HG03571 (cell line): ENCODE results near the gene ZW10.
"Not testable (repeated sequence)": the region's sequence is repeated elsewhere in the genome, so short reads cannot be mapped to it uniquely, and the experiment has no call there.

Experiments used
- ATAC-seq: cut with Tn5 transposase; IDR thresholded peaks from one replicate; pipeline ENCODE4 v1.9.1; 2021; ENCODE audit not compliant: unreplicated experiment

The ZW10 gene

DNA sequence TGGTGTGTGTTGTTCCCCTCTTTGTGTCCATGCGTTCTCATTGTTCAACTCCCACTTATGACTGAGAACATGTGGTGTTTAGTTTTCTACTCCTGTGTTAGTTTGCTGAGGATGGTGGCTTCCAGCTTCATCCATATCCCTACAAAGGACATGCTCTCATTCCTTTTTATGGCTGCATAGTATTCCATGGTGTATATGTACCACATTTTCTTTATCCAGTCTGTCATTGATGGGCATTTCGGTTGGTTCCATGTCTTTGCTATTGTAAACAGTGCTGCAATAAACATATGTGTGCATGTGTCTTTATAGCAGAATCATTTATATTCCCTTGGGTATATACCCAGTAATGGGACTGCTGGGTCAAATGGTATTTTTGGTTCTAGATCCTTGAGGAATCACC lies 10.5 kb downstream of the ZW10 start:
- ATAC-seq, result not testable (repeated sequence)

DNA sequence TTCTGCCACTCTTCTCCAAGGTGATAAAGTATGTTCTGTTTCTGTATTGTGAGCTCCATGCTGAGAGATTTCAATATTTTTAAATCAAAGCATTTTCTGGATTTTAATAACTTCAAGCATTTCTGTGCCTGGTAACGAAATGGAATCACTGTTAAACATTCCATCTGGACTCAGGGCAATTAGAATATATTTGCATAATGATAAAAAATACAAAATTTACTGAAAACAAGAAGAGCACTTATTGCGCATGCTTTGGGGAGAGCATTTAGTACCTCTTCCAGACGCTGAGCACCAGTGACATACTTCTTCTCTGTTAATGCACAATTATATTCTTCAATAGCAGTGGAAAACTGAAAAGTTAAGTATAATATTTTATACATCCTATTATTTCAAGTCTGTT lies 13.3 kb downstream of the ZW10 start:
- no peak for ATAC-seq

DNA sequence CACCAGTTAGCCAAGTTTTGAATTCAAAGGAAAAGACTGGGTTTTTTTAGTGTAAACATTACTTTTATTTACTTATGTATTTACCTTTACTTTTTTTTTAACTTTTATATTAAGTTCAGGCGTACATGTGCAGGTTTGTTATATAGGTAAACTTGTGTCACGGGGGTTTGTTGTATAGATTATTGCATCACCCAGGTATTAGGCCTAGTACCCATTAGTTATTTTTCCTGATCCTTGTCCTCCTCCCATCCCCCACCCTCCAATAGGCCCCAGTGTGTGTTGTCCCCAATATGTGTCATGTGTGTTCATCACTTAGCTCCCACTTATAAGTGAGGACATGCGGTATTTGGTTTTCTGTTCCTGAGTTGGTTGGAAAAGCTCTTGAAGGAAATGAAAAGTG lies 20.6 kb downstream of the ZW10 start:
- ATAC-seq, result no peak

DNA sequence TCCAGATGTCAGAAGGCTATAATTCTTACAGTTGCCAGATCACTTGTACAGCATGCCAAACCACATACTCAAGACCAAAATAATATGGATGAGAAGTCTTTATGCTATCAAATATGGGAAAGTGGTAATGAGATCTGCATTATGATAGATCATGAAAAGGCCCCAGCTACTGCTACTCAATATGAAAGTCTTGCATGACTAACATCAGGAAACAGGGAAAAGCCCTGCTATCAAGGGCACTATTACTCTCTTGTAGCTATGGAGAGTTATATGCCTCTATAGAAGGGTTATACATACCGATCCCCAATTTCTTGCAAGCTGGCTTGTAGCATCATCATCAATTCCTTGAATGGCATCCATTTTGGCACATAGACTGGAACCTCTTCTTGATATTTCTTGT lies 37.2 kb downstream of the ZW10 start:
- ATAC-seq, result no peak

DNA sequence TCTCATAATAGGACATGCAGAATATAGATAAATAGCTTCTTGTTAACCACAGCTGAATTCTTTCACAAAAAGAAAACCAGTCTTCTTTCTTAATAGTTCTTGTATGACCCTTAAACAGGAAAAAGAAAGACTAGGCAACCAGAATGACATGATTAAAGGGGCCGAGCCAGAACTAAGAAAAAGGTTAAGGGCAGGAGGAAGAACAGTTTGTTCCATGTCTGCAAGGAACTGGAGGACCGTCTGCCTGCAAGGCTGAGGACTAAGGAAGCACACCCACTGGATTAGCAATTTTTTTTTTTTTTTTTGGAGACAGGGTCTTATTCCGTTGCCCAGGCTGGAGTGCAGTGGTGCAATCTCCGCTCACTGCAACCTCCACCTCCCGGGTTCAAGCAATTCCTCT lies 41.4 kb downstream of the ZW10 start:
- no peak for ATAC-seq

DNA sequence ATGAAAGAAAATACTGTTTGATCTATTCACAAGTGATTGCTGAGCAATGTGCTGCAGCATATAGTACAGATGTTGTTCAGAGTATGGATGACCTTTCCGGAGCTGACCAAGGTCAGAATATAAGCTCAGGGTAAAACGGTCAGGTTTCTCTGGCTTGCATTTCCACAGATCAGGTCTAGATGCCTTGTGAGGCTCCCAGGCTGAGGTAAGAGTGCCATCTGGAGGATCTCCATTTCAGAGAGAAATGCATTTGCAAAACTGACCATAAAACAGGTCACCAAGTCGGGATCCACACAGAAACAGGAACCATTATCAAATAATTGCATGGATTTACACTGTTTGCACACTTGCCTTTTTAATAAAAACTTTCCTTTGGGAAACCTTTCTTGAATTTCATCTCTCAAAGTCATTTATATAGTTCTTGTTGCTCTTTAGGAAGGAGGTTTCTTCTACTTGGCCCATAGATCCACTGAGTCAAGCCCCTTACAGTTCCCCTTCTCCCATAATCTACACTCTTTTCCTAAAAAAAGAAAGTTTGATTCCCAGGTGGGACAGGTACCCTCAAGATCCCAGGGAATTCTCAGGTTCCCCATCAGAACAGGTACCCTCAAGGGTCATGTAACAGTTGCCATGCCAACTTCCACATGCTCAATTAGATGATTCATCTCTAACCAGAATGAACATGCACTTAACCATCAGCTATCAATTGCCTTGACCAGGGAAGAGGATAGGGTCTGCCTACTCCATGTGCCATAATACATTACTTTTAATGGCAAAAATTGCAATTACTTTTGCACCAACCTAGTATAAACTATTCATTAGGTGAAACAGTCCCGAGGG lies 42.4 kb downstream of the ZW10 start:
- no peak for ATAC-seq

DNA sequence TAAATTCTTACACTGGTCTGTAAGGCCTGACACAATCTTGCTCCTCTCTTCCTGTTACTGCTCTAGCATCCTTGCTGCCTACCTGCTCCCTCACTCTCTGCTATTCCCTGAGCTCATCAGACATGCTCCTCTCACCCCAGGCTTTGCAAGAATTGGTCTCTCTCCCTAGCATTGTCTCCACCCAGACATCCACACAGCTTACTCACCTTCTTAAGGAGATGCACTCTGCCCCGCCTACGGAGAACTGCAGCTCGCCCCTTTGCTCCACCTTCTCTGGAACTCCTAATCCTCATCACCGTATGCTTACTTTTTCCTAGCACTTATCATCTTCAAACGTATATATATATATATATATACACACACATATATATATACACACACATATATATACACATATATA lies 44.0 kb downstream of the ZW10 start:
- ATAC-seq, result no peak

DNA sequence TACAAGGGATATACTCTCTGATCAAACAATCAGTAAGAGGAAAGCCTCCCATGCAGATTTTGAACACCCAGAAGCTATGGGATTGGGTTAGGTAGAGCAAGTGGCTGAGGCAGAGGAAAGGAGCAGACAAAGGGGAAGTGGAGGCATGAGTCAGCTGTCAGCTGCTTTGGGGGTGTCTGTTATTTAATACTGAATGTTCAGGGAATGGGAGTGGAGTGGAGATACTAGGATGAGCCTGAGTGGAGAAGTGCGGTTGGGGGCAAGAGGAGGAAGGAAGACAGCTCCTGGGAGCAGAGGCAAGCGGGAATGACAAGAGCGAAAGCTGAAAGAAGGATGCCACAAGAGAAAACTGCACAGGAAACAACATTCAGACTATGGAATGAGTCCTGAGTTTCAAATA lies 44.7 kb downstream of the ZW10 start:
- no peak for ATAC-seq

DNA sequence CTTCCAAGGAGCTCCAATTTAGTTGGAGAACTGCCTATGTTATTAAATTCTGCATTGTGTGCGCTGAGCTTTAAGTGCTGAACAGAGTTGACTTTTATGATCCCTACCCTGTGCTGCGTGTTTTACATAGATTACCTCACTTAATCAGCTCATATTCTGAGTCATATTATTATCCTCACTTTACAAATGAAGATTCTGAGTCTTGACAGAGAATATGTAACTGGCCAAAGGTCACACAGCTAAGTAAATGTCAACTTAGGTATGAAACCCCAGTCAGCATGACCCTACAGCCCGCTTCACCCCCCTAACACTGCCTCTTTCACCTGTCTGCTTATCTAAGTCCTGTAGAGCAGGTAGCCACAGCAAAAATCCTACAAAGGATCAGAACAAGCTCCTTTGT lies 47.6 kb downstream of the ZW10 start:
- ATAC-seq, result no peak

DNA sequence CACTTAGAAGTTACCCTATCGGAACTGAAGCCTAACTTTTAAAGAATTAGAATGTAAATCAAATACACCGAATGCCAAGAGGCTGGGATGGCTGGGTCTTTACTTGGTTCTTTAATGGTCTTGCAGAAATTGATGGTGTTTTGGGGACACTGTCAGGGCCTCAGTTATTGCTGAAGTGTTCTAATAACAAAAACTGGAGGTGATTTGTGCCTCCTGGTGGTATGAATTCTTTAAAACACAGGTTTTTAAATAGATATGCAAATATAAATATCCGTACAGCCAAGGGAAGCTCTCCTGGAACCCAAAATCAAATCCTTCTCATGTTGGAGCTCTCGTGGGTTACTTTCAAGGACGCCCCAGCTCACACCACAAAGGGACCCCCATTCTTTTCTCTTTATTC lies 48.1 kb downstream of the ZW10 start:
- ATAC-seq, result no peak

DNA sequence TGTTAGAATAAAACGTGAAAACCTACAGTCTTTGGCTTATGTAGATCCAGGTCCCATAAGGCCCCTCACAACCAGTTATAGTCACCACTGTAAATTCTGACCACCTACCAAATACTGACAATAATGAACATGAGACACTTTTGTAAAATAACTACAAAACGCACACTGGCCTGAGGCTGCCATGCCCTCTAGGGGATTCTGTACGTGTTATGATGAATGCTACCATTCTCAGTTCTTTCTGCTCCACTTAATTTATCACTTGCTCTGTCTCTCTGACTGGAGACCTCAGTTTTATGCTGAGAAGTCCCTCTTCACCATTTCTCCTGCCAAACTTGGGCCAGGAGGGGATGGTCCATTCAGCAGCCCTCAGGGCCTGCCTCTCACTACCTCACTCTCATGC lies 48.7 kb downstream of the ZW10 start:
- ATAC-seq, result no peak

DNA sequence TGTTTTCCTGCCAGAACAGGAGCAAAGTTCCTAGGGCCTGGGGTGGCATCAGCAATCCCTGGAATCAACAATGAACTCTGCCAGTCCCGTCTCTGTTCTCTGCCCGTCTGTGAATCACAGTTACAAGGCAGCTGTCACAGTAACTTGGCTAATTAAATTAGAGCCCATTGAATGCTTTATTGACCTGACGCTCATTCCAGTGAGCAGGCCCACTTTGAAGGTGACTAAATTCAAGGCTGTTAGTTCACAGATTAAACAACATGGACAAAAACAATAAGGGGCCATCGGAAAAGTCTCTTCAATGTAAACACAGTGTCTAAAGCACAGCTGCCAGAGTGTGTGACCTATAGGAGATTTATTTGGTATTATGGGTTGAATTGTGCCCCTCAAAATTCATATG lies 49.7 kb downstream of the ZW10 start:
- no peak for ATAC-seq

DNA sequence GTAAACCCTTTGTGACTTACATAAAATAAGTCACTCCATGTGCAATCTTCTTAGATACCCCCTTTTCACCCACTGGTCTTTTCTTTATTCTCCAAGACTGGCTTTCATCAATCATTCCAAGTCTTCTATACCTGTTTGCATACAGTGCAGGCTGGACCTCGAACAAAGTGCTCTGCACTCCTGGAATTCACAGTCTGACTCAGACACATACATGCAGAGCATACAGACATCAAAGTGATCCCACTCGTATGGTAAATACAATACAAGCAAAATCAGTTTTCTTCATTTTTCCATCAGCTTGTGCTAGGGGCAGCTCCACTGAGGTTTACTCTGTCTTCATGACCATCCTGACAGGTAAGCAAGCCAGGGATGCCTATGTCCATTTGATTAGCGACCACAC lies 50.6 kb downstream of the ZW10 start:
- no peak for ATAC-seq

DNA sequence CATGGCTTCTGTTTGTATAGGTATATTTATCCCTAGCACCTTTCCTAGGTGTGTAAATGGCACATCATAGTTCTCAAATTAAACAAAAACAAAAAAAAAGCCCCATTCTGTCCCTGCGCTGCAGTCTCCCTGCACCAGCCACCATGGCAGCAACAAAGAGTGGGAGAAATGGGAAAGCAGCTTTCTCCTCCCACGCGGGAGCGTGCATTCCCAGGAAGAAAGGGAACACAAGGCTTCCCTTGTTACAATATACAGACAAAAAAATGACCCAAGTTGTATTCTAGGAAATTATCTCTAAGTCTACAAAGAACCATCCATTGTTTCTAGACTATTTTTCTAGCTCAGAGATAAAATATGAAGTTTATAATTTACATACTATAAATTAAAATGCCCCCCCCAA lies 51.3 kb downstream of the ZW10 start:
- no peak for ATAC-seq

DNA sequence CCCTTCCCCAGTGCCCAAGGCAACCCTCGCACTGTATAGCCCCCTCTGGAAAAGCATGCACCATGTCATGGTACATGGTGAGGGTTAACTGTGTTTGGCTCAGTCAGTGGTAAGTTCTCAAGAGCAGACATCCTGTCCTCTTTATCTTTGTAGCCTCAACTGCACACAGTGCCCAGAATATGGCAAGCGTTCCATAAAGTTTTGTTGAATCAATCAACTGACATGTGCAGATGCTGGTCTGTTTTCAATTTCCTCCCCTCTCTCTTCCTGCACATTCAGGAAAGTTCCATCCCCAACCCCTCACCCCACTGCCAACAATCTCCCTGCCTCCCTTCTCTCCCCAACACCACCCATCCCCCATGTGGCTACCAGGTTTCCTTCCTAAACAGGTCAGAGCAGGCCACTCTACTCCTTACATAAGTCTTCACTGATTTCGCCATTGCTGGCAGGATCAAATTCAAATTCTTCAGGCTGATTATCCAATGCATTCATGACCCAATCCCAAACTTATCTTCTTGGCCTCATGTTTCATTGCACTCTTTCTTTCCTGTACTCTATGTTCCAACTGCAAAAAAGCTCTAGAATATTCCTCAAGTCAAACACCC lies 51.9 kb downstream of the ZW10 start:
- no peak for ATAC-seq

DNA sequence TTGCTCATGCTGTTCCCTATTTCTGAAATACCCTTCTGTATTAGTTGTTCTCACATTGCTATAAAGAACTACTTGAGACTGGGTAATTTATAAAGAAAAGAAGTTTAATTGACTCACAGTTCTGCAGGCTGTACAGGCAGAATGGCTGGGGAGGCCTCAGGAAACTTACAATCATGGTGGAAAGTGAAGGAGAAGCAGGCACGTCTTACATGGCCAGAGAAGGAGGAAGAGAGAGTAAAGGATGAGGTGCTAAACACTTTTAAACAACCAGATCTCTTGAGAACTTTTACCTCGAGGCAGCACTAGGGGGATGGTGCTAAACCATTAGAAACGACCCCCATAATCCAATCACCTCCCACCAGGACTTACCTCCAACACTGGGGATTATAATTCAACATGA lies 53.0 kb downstream of the ZW10 start:
- not testable (repeated sequence) for ATAC-seq

DNA sequence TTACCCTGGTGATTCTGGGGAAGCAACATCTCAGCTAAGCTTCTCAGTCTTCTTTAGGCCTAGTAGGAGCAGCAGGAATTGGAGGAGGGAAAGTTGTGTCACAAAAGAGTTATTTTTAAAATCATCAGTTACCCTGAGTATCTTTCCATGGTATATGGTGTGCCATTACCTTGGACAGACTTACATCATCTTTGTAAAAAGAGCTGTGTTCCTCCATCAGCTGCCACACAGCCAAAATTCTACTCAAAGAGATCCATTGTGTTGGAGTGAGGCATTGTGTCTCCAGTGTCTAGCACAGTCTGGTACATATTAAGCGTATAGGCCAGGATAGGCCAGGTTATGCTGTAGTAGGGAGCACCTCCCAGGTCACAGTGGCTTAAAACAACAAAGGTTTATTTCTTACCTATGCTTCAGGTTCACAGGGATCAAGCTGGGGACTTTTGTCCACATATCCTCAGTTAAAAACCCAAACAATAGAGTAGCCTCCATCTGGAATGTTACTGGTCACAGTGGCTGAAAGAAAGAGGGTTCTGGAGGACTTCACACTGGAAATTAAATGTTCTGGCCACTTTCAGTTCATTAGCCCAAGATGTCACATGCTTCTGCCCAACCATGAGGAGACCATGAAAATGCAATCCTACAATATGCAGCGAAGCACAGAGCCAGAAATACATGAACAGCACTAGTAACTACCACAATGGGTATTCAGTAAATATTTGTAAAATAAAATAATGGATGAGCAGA lies 57.4 kb downstream of the ZW10 start:
- no peak for ATAC-seq

DNA sequence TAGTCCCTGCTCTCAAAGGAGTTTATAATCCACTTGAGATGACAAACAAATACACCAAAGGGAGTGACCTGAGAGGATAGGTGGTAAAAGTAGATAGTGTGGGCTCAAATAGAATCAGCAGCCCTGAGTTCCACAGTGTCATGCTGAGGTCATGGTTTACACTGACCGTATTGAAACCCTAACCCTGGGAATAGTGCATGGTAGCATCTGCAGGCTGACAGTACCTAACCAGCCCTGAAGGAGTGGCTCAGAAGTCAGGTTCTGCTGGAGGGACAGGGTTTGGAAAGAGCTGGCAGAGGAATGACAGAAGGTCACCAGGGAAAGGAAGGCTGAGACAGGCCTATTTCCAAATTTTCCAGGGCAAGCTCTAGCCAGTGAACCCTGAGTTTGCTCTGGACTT lies 58.2 kb downstream of the ZW10 start:
- ATAC-seq, result no peak

DNA sequence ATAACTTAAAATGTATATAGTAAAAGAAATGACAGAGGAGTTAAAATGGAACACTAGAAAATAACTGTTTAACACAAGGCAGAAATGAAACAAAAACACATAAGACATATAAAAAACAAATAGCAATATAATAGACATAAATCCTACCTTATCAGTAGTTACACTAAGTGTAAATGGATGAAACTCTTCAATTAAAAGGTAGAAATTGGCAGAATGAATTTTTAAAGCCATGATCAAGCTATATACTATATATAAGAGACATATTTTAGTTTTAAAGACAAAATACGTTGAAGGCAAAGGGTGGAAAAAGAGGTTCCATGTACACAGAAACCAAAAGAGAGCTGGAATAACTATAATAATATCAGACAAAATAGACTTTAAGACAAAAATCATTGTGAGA lies 62.5 kb downstream of the ZW10 start:
- no peak for ATAC-seq

DNA sequence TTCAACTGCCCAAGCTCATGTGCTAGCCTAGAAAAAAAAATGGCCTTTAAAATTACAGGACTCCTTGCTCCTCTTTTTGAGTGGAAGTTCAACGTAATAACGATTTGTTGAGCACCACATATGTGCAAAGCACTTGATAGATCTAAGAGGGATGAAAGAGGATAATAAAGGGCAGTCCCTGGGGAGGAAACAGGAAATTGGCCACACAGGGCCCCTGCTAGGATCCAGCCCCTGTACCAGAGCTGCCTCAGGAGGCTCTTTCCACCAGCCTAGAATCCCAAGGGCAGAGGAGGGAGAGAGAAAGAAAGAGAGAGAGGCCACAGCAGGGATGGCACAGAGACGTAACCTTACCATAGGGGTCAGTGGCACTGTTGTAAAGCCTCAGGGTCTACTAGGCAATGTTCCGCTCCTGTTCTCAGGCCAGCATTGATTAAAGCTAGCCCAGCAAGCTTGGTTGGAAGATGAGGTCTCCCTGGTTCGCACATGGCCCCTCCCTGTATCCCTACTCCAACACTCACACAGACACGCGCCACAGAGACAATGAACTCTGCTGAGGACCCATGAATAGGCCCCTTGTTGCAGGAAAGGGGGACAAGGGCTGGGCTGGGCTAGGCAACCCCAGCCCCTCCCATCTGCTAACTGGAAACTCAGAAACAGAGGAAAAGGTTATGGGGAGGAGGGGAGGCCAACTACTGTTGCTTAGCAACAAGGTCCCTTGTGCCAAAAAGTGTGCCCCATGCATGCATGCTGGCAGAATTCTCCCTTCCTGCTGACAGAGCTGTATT lies 67.4 kb downstream of the ZW10 start, which contains the start of gene TMPRSS5:
TMPRSS5 (minus strand) TSS at position 438 of the 785 bp plus-strand sequence; CDS start at position 354, 84 bp downstream.
- no peak for ATAC-seq

DNA sequence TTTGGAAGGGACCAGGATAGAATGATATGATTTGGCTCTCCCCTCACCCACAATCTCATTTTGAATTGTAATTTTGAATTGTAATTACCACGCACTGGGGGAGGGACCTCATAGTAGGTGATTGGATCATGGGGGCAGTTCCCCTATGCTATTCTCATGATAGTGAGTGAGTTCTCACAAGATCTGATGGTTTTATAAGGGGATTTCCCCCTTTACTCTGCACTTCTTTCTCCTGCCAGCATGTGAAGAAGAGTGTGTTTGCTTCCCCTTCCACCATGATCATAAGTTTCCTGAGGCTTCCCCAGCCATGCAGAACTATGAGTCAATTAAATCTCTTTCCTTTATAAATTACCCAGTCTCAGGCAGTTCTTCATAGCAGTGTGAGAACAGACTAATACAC lies 69.9 kb downstream of the ZW10 start:
- not testable (repeated sequence) for ATAC-seq
